ENCODE data around the gene RIOK2. TPM values are rescaled to one million over a fixed set of nuclear protein-coding genes. Genes with fewer than 3 reads are reported as not detected.

RIOK2 gene
- total RNA-seq, 4 donors from 2014 or later, result 11.0 to 19.2 (median 15.9) TPM

- TF ChIP-seq, protein P1, sequence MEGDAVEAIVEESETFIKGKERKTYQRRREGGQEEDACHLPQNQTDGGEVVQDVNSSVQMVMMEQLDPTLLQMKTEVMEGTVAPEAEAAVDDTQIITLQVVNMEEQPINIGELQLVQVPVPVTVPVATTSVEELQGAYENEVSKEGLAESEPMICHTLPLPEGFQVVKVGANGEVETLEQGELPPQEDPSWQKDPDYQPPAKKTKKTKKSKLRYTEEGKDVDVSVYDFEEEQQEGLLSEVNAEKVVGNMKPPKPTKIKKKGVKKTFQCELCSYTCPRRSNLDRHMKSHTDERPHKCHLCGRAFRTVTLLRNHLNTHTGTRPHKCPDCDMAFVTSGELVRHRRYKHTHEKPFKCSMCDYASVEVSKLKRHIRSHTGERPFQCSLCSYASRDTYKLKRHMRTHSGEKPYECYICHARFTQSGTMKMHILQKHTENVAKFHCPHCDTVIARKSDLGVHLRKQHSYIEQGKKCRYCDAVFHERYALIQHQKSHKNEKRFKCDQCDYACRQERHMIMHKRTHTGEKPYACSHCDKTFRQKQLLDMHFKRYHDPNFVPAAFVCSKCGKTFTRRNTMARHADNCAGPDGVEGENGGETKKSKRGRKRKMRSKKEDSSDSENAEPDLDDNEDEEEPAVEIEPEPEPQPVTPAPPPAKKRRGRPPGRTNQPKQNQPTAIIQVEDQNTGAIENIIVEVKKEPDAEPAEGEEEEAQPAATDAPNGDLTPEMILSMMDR (IDR thresholded peaks at IDR 0.05), result no peak
- no peak for TF ChIP-seq POLR2A (IDR thresholded peaks at IDR 0.05)
- Histone ChIP-seq H3K27me3 (no peaks in the 10 kb centered on the region), H3K9me3 (no peaks in the 10 kb centered on the region), H3K27ac (no peak overlapping the region), H3K4me3 (replicated peaks in 1 of 3) (no peak overlapping the region), H3K36me3 (no peaks in the 10 kb centered on the region), H3K4me1 (no peaks in the 10 kb centered on the region)
- 66 to 77% methylated on average over 1 of the region's 1 CpG for WGBS, 2 donors
- no peak for DNase-seq
- intact Hi-C loops (cut with DNase I), result no loop called here
Measured at GRCh38 chr5:97150401-97150800, 32.6 kb downstream of the RIOK2 start.

GRCh38 chr5:97149709-97150108 is 33.3 kb downstream of the RIOK2 start:
- no peak for DNase-seq
- no peak for TF ChIP-seq POLR2A (IDR thresholded peaks at IDR 0.05)
- TF ChIP-seq, protein P1 (IDR thresholded peaks at IDR 0.05), result no peak
- Histone ChIP-seq H3K36me3 (no peaks in the 10 kb centered on the region), H3K9me3 (no peaks in the 10 kb centered on the region), H3K4me3 (replicated peaks in 1 of 3) (no peak overlapping the region), H3K27ac (no peak overlapping the region), H3K4me1 (no peaks in the 10 kb centered on the region), H3K27me3 (no peaks in the 10 kb centered on the region)
- intact Hi-C loops (cut with DNase I), result no loop called here
- 92% methylated on average over 2 of the region's 2 CpGs for WGBS, 2 donors

DNA sequence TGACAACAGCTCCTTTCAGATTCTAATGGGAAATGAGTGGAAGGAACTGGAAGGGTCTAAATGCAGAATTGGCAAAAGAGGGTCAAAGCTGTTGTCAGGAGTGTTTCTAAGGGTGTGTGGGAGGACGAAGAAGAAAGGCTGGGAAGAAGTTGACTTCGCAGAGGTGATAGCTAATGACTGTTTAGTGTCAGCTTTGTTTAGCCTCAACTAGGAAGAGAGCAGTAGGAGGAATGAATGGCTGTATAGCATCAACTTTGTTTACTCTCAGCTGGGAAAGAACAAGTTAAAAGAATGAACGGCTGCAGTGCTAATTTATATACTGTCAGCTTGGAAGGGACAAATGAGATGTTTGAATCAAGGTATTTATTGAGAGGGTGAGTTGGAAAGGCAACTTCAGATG is 34.8 kb downstream of the RIOK2 start:
- WGBS, 2 donors, result 52 to 57% methylated on average over 3 of the region's 3 CpGs
- H3K4me1 ChIP-seq, result no peaks in the 10 kb centered on the region
- no peak overlapping the region for H3K4me3 ChIP-seq (replicated peaks in 1 of 3)
- DNase-seq, result no peak
- H3K9me3 ChIP-seq, result no peaks in the 10 kb centered on the region
- H3K27ac ChIP-seq, result no peak overlapping the region
- intact Hi-C loops (cut with DNase I), result no loop called here
- no peaks in the 10 kb centered on the region for H3K27me3 ChIP-seq
- TF ChIP-seq, protein P1 (IDR thresholded peaks at IDR 0.05), result no peak
- no peak for TF ChIP-seq POLR2A (IDR thresholded peaks at IDR 0.05)
- no peaks in the 10 kb centered on the region for H3K36me3 ChIP-seq

DNA sequence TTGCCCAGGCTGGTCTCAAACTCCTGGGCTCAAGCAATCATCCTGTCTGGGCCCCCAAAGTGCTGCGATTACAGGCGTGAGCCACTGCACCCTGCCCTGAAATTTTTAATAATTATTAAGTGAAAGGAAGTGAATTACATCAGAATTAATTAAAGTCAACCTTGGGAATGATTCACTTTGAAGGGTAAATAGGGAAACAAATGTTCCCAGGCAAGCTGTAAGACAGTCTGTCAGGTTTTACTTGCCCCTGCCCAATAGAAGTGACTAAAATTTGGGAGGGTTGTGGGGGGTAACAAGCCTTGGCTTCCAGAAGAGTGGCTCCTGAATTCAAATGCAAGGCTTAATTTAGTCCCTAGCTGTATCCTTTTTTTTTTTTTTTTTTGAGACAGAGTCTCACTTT is 39.3 kb downstream of the RIOK2 start:
- no peak for DNase-seq
- intact Hi-C loops (cut with DNase I), result loop anchor here (5.0 kb wide), 1 partner anchor 146 kb away; no protein-coding TSS in a partner anchor
- H3K4me1 ChIP-seq, result no peaks in the 10 kb centered on the region
- no peaks in the 10 kb centered on the region for H3K9me3 ChIP-seq
- H3K27ac ChIP-seq, result no peak overlapping the region
- 95 to 96% methylated on average over 2 of the region's 2 CpGs for WGBS, 2 donors
- TF ChIP-seq, protein P1 (IDR thresholded peaks at IDR 0.05), result no peak
- TF ChIP-seq POLR2A (IDR thresholded peaks at IDR 0.05), result no peak
- H3K36me3 ChIP-seq, result no peaks in the 10 kb centered on the region
- H3K4me3 ChIP-seq (replicated peaks in 1 of 3), result no peak overlapping the region
- H3K27me3 ChIP-seq, result no peaks in the 10 kb centered on the region

GRCh38 chr5:97142521-97143254 is 40.4 kb downstream of the RIOK2 start, which contains the start of gene LIX1:
TSS of gene LIX1 (minus strand) at chr5:97142611. CDS start at chr5:97142576, 35 bp downstream.
- 49 to 50% methylated on average over 6 of the region's 6 CpGs for WGBS, 2 donors
- Histone ChIP-seq H3K36me3 (no peaks in the 10 kb centered on the region), H3K27me3 (no peaks in the 10 kb centered on the region), H3K4me1 (no peaks in the 10 kb centered on the region), H3K4me3 (replicated peaks in 1 of 3) (no peak within 1 kb of the TSS), H3K9me3 (no peaks in the 10 kb centered on the region), H3K27ac (no peak within 1 kb of the TSS)
- DNase-seq, result peak; percentile 51 to 58
- intact Hi-C loops (cut with DNase I), result loop anchor here (5.0 kb wide), 1 partner anchor 145 kb away; no protein-coding TSS in a partner anchor
- TF ChIP-seq POLR2A (IDR thresholded peaks at IDR 0.05), result no peak
- TF ChIP-seq, protein P1 (IDR thresholded peaks at IDR 0.05), result peak in 5 of 6 experiments; percentile 22 to 76 (median 60)
